ENCODE data around the gene KPNA1. TPM values are rescaled to one million over a fixed set of nuclear protein-coding genes. Genes with fewer than 3 reads are reported as not detected.

KPNA1 gene
- total RNA-seq, result 10 to 100 TPM; 57.4 to 59.0 TPM
- long read RNA-seq, full-length matches to known transcripts, result 56 of 70 reads
- long read RNA-seq, partial matches to known transcripts, result 6 of 70 reads
- long read RNA-seq, other reads (novel, unspliced or antisense), result 8 of 70 reads

DNA sequence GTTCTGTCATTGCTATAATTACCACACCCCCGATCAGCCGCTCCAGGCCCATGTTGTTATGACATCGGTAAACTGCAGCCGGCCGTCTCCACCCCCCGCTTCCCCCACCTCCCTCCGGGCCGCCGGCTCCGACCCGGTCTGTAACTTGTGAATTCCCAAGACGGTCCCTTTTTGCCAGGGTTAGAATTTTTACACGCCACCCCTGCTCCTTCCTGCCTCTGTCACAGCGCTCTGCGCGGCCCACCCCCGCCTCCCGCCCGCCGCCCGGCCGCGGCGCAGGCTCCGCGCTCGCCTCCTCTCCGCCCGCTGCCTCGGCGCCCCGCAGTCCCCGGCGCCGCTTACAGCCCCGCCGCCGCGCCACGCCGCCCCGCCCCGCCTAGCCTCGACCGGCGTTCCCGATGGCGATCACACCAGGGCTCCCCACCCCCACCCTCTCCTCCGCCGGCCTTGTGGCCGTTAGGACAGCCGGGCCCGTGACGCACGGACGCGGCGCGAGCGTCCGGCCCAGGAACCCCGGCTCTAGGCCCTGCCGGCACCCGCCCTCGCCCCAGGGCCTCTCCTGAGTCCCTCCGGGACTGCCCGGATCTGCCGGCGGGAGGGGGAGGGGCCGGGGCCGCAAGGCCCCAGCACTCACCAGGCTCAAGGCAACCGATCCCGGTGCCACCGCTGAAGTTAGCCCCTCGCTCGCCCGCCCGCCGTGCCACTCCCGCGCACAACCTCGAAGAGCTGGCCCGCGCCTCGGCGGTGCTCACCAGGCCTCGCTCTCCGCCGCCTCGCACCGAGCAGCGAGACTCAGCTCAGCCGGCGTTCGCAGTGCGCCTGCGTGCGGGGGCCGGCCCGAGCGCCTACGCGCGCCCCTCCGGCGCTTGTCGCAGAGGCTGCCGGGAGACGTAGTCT, at the start of gene KPNA1:
Gene KPNA1 (minus strand): TSS at position 817 of the 897 bp plus-strand sequence. CDS start 18,374 bp downstream, outside the sequence.
- intact Hi-C loops (cut with DNase I, micrococcal nuclease), result no loop called here
- ATAC-seq (peak; percentile 95), DNase-seq (peak; percentile 84)

DNA sequence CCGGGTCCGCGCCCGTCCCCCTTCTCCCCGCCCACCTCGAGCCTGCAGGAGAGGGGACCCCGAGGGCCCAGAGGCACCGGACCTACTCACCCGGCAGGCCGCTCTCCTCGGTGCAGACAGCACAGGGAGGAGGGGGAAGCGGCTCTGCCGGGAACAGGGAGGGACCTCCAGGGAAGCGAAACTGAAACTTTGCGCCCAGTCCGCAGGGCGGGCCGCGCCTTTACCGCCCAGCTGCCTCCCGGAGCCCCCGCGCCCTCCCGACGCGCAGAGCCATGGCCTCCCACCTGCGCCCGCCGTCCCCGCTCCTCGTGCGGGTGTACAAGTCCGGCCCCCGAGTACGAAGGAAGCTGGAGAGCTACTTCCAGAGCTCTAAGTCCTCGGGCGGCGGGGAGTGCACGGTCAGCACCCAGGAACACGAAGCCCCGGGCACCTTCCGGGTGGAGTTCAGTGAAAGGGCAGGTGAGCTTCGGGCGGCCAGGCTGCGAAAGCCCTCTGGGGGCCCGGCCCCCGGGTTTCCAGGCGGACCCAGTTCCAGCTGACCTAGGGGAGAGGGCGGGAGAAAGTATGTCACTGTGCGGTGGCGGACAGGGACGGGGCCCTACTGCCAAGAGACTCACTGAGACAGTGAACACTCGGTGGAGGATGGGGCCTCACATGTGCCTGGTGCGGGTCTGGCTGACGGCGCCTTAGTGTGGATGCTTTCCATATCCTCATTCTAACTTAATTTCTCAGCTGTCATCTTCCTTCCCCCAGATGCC, 49.6 kb upstream of the KPNA1 start, which contains the start of the genes DTX3L and PARP9:
Gene DTX3L (plus strand): TSS at position 184 of the 758 bp plus-strand sequence. CDS start 89 bp downstream, at position 273.
Gene PARP9 (minus strand): TSS at position 146 of the 758 bp plus-strand sequence. CDS start 4,680 bp downstream, outside the sequence.
- DNase-seq (peak; percentile 88 to 93), ATAC-seq (peak; percentile 98)
- intact Hi-C loops (cut with DNase I, micrococcal nuclease), result loop anchor here in 1 of 2 donors (5.0 kb wide), 1 partner anchor 118 kb away; the partner anchor contains the start of gene PARP14

DNA sequence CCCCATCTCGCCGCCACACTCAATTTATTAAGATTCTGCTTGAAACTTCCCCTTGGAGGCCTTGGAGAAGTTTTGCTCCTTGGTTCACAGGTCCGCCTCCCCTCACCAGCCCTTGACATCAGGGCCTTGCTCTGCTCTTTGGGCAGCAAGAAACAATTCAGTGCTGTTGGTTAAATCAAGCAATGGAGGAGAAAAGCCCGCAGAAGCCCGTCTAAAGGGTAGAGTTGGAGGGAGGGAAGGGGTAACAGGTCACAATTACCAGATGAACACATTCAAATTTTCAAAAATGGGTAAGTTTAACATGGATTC, 48.9 kb upstream of the KPNA1 start:
- intact Hi-C loops (cut with DNase I, micrococcal nuclease), result loop anchor here in 1 of 2 donors (5.0 kb wide), 1 partner anchor 119 kb away; the partner anchor contains the start of gene PARP14
- DNase-seq (peak in 1 of 2 donors; percentile 21), ATAC-seq (peak; percentile 20)

DNA sequence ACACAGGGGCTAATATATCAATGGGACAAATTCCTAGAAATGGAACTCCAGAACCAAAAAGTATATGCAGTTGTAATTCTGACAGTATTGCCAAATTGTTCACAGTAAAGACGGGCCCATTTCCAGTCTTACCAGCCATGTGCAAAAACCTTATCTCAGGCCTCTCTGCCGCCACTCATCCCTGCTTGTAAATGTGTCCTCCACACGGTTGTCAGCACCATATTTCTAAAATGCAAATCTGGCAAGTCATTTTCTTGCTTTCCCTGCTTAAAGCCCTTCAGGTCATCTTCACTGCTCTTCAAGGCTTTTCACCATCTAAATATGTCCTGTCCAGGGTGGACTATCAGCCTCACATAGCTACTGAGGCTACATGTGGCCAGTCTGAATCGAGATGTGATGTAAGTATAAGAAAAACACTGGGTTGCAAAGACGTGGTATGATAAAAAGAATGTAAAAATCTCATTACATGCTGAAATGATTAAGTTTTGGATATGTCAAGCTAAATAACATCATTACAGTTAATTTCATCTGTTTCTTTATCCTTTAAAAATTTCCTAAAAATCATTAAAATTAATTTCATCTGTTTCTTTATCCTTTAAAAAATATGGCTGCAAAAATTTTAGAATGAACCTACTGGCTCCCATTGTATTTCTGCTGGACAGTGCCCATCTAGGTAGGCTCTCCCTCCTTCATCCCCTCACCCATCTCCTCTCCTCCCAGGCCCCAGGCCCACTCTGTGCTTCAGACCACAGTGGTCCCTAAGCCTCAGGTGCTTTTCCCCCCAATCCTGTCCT, 48.4 kb upstream of the KPNA1 start:
- ATAC-seq, result no peak
- no peak for DNase-seq
- intact Hi-C loops (cut with DNase I, micrococcal nuclease), result loop anchor here in 1 of 2 donors (5.0 kb wide), 1 partner anchor 119 kb away; the partner anchor contains the start of gene PARP14

DNA sequence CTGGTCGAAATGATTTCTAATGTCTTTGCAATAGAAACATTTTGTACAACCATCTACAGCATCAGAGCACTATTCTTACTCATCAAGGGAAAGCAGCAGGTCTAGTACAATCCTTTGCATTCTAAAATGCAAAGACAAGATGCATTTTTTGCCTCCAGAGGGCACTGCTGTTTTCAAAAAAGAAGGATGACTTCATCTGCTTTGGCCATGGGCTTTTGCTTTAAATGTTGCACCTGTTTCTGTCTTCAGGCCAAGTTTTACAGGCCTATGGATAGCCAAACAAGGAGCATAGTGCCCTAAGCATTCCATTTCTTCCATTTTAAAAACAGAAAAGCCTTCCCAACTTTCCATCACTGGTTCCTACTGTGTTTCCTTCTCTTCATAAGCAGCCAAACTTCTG, 45.9 kb upstream of the KPNA1 start:
- intact Hi-C loops (cut with DNase I, micrococcal nuclease), result loop anchor here in 1 of 2 donors (5.0 kb wide), 1 partner anchor 122 kb away; the partner anchor contains the start of gene PARP14
- DNase-seq, result peak in 1 of 2 donors; percentile 53
- peak; percentile 12 for ATAC-seq

DNA sequence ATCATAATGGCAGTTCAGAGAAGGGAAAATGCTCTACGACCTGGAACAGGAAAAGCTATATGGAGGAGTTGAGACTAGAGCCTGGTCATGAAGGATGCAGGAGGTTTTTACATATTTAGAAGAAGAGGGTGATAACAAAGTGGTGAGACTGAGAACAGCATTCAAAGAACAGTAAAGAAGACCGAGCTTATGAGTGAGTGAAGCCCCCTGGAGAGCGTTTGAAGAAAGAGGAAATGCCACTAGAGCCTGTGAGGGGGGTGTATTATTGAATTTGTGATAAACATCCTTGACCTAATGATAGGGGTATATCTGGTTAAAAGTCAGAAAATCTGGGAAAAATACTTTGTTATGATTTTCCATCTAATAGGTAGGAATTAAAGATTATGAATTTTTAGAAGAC, 45.2 kb upstream of the KPNA1 start:
- intact Hi-C loops (cut with DNase I, micrococcal nuclease), result loop anchor here in 1 of 2 donors (5.0 kb wide), 1 partner anchor 122 kb away; the partner anchor contains the start of gene PARP14
- no peak for ATAC-seq
- no peak for DNase-seq

DNA sequence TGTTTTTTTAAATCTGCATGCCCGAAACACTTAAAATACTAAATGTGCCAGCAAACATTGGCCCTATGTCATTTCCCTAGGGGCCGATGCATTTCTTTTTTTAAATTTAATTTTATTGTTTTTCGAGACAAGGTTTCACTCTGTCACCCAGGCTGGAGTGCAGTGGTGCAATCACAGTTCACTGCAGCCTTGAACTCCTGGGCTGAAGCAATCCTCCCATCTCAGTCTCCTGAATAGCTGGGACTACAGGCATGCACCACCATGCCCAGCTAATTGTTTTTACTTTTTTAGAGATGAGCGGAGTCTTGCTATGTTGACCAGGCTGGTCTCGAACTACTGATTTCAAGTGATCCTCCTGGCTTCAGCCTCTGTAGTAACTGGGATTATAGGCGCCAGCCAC, 43.9 kb upstream of the KPNA1 start:
- intact Hi-C loops (cut with DNase I, micrococcal nuclease), result no loop called here
- ATAC-seq (no peak), DNase-seq (no peak)

DNA sequence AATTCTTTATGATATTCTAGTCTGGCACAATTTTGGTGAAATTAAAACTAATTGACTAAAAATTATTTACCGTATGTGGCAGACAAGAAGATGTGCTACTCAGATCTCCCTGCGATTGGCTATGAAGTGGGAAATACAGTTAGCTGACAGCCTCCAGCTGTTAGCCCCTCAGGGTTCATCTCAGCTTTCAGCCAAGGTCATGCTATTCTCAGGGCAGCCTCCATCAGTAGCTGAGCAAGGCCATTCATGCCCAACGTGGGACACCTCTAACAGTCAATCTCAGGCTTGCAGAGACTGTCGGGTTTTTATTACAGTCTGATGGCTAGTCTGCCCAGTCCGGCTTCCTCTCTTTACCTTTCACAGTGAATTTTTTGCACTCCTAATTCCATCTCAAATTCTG, 42.6 kb upstream of the KPNA1 start:
- ATAC-seq (no peak), DNase-seq (no peak)
- intact Hi-C loops (cut with DNase I, micrococcal nuclease), result no loop called here

DNA sequence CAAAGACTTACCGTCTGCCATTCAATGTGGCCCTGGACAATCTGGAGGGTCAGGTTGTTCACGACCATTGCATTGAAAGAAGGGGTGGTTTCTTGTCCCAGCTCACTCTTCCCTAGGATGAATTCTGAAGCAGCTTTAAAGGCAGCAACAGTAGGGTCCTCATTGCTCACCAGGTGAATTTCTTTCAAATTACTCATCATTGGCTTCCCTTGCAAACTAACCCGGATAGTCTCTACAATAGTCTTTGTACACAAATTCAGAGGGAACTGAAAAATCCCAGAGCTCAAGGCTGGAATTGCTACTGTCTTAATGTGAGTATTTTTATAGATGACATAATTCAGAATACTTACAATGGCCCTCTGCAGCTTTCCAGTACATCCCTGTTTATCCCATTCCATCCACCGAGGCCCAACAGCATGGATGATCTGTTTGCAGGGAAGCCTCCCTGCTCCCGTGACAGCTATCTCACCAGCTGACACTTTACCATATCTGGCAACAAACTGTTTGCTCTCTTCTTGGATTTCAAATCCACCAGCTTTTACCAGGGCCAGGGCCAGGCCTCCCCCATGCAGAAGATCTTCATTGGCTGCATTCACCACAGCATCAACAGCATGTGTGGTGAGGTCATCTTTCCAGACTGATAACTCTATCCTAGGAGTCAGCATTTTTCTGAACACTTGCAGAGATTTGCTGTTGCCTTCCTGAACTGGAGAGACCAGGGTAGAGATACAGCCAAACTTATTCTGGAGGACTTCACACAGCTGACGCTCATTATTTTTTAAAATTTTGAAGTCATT, 40.7 kb upstream of the KPNA1 start:
- ATAC-seq, result no peak
- intact Hi-C loops (cut with DNase I, micrococcal nuclease), result no loop called here
- no peak for DNase-seq

DNA sequence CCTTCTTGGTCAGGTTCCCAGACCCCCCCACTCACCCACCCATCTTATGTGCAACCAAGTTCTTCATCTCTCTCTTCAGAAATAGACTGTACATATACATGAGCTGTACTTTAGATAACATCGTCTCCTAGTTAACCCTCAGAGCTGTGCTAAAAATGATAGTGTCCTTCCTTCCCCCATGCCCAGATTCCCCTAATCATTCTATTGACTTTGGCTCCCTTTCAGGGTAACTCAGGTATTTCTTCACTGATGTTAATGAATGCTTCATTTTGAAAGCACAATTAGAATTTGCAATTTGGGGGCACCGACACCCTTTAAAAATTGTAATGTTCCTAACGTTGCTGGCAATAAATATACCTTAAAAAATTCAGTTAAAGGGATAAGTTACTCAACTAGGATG, 38.4 kb upstream of the KPNA1 start:
- DNase-seq (no peak), ATAC-seq (no peak)
- intact Hi-C loops (cut with DNase I, micrococcal nuclease), result no loop called here

DNA sequence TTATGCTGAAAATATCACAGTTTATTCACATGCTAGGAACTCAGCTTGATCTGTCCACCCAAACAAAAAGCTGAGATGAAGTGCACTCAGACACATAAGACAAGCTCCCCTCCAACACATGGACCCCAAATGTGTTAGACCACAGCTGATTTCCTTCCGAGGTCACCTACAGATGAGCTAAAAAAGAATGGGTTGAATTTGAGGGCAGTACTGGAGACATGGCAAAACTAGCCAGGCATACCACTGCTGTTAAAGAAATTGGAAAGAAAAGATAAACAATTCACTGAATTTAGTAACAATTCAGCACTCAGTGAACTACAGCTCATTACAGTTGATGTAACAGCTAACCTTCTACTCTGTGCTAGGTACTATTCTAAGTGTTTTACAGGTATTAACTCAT, 33.9 kb upstream of the KPNA1 start:
- intact Hi-C loops (cut with DNase I, micrococcal nuclease), result no loop called here
- DNase-seq (no peak), ATAC-seq (no peak)

DNA sequence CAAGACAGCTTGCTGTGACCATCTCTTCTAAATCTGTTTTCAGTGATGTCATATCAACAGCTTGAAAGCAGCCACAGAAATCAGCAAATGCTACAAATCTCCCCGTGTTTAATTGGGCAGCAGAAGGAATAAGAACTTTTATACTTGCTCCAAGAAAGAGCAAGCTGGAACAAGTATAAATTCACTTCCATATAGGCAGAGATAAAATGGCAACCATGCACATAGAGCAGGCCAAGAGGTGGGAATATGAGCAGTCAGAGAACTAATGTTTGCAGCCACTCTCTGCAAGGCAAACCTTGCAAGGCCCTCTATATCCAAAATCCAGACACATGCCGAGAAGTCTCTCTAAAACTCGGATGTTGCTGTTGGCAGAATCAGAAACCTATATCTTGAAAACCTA, 33.3 kb upstream of the KPNA1 start:
- intact Hi-C loops (cut with DNase I, micrococcal nuclease), result no loop called here

DNA sequence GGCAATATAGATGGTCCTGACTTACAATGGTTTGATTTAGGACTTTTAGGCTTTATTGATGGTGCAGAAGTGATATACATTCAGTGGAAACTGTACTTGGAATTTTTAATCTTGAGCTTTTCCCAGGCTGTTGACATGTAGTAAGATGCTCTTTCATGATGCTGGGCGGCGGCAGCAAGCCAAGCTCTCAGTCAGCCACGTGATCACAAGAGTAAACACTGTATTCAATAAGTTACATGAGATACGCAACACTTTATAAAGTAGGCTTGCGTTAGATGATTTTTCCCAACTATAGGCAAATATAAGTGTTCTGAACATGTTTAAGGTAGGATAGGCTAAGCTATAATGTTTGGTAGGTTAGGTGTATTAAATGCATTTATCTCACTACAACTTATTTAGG, 31.4 kb upstream of the KPNA1 start:
- intact Hi-C loops (cut with DNase I, micrococcal nuclease), result no loop called here
- DNase-seq (no peak), ATAC-seq (no peak)

More for the DNA sequence above, 33.3 kb upstream of the KPNA1 start:
- ATAC-seq, result no peak
- DNase-seq, result no peak

DNA sequence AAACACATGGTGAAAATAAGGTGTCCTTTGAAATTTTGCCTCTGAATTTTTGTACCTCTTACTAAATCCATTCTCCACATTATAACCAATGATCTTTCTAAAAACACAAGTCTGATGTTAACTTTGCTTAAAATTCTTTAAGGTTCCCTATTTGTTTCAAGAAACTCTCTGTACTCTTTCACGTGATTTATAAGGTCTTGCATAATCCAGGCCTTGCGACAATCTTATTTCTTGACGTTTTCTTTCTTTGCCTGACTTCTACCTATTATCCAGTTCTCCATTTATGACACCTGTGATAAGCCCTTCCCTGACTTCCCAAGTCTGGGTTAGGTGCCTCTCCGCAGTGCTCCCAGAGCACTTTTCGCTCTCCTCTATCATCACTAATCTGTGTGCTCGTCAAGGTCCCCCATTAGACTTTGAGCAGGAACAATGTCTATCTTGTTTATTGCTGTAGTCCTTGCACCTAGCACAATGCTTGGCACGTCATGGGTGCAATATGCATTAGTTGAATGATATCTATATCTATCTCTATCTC, 24.3 kb upstream of the KPNA1 start:
- intact Hi-C loops (cut with DNase I, micrococcal nuclease), result no loop called here
- DNase-seq (no peak), ATAC-seq (no peak)

DNA sequence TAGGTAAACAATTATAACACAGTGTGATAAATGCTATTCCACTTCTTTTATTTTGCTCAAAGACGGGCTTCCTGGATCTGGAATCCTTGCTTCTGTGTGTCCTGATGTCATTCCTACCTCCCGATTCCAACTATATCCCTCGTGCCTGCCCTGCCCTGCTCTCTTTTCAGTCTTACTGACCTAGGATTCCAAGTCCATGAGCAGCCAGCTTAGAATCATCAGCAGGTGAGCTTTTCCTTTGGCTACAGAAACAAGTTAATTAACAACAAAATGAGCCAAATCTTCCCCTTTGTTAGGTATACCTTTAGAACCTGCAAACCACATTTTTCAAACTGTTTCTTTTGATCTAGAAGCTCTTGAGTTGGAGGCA, 21.9 kb upstream of the KPNA1 start:
- ATAC-seq (no peak), DNase-seq (no peak)
- intact Hi-C loops (cut with DNase I, micrococcal nuclease), result no loop called here

DNA sequence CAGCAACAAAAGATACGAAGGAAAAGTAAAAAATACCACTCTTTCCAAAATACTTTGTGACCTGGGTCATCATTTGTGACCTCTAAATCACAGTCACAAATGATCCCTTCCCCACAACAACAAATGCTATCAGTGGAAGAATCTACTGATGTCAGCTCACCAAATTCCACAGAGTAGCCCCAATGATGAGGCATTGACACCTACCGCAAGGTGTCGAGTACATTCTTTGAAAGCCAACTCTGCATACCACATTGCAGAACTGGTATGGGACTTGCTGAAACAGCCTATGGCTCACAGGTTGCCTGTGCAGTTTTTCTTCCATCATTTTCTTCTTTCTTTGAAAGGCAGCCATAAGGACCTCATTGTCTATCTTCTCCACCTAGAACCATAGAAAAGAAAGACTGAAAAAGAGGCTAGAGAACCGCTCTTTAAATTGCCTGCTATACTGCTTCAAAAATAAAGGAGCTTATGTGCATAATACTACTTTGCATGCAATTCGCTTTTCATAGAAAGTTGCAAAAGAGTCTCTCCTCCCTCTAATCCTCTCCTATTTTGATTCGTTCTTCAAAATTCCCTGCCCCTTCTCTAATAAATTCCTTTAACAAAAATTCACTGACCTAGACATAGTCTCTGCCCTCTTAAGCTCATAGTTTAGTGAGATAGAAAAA, 21.4 kb upstream of the KPNA1 start:
- ATAC-seq (no peak), DNase-seq (no peak)
- intact Hi-C loops (cut with DNase I, micrococcal nuclease), result no loop called here

DNA sequence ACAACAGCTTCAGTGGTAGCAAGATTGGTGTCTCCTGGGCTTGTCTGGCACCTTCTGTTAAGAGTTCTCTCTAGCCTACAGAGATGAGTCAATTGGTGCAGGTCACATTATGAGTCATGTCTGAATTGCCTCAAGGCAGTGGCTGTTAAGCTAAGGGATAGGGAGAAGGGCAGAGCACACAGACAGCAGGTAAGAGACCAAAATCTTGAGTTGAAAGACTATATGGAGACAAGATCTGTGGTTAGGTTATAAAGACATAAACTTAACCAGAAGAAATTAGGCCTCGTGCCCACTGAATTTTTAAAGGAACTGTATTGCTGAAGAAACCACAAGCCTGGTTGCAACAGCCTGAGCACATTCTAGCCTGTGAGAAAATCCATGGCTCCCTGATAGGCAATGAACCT, 19.2 kb upstream of the KPNA1 start:
- DNase-seq, result no peak
- peak; percentile 39 for ATAC-seq
- intact Hi-C loops (cut with DNase I, micrococcal nuclease), result no loop called here
